ENCODE data around the gene SPCS1.

- TF ChIP-seq CTCF (IDR thresholded peaks at IDR 0.05) (no peak), POLR2A (IDR thresholded peaks at IDR 0.05) (peak; percentile 48 to 81 (median 78))
Observed at GRCh38 chr3:52705688-52706686, at the start of gene SPCS1, which contains the start of gene GLT8D1.
